Spleen (tissue), 7 donors: ENCODE measurements around the gene COX6A1.

Experiments used
- CTCF ChIP-seq, 11 experiments: fragments of 200-600 bp in 7 of 11; fragments of 450-650 bp in 4 of 11; sonication (generic) in 4 of 11; IDR thresholded peaks in 8 of 11; conservative IDR thresholded peaks in 3 of 11; 1 replicate in 7 of 11; 2 replicates in 4 of 11; pipeline versions ENCODE4 v1.4.0 to v1.8.0; 2016 to 2021; ENCODE audit warnings: antibody characterized with exemption in 11 of 11, inconsistent platforms in 4 of 11, mild to moderate bottlenecking in 1 of 11
- POLR2A ChIP-seq, 3 donors: fragments of 450-650 bp; IDR thresholded peaks; one replicate each; pipeline ENCODE4 v1.5.1; 2017; ENCODE audit warnings: antibody characterized with exemption in 3 of 3, mild to moderate bottlenecking in 1 of 3
- donor health status: DM: no; HTN: no; CAD: no; lungs with moderate emphysema.
- donor health status: DM: no; HTN: no; CAD: no.
- donor health status: DM: no; HTN: no; CAD: no.

GRCh38 chr12:120453060-120453750 is 15.3 kb downstream of the COX6A1 start:
- TF ChIP-seq CTCF (IDR thresholded peaks at IDR 0.05 in 8 of 11, conservative IDR thresholded peaks at IDR 0.05 in 3 of 11) (no peak), POLR2A (IDR thresholded peaks at IDR 0.05) (no peak)
